AG10803 (cell line): ENCODE results near the gene SOCS1.

ENCODE experiments used
- DNase-seq: peaks from one replicate; pipeline ENCODE4 v3.0.0; 2010; ENCODE audit warnings: low read depth
- H3K4me3 ChIP-seq: 2 replicates; pipeline ENCODE4 v1.5.1; 2011; ENCODE audit warnings: mild to moderate bottlenecking, low read length, control low read depth
- TF ChIP-seq, protein P1 (sequence below): conservative IDR thresholded peaks from 2 replicates; pipeline ENCODE4 v1.5.1; 2011; ENCODE audit warnings: mild to moderate bottlenecking, low read length, control low read depth, inconsistent platforms

SOCS1 gene

DNA sequence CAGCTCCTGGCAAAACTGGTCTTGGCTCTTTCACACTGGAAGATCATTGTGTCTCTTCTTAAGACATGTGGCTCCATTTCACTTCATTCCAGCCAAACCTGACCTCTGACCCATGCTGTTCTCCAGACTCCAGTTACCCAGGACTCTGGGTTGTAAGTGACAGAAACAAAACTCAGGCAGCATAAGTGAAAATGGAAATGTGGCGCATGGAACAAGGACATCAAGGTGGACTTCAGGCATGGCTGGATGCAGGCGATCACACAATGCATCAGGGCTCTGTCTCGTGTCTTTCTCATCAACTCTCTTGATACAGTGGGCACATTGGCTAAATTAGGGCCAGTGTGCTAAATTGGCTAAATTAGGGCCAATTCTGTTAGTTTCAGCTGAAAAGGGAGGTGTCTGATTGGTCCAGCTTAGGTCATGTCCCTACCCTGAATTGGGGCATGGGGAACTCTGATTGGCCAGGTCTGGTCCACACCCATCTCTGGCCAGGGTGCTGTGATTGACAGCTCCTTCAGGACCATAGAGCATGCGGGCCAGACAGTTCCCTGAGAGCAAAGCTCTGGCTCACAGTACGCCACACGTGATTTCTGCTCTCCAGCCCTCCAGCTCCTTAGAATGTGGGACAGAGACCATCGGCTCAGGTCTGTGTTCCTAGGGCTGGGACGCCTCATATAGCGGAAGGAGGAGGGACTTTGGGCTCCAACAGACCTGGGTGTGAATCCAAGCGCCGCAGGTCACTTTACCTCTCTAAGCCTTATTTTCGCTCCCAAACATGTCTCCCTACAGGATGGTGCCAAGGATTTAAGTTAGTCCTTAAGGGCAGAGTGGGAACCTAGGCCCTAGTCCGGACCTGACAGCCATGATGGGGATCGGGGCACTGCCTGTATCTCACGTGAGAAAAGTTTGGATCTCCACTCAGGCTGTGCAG lies 17.5 kb downstream of the SOCS1 start:
- H3K4me3 ChIP-seq = no peak overlapping the region
- TF ChIP-seq, protein P1, sequence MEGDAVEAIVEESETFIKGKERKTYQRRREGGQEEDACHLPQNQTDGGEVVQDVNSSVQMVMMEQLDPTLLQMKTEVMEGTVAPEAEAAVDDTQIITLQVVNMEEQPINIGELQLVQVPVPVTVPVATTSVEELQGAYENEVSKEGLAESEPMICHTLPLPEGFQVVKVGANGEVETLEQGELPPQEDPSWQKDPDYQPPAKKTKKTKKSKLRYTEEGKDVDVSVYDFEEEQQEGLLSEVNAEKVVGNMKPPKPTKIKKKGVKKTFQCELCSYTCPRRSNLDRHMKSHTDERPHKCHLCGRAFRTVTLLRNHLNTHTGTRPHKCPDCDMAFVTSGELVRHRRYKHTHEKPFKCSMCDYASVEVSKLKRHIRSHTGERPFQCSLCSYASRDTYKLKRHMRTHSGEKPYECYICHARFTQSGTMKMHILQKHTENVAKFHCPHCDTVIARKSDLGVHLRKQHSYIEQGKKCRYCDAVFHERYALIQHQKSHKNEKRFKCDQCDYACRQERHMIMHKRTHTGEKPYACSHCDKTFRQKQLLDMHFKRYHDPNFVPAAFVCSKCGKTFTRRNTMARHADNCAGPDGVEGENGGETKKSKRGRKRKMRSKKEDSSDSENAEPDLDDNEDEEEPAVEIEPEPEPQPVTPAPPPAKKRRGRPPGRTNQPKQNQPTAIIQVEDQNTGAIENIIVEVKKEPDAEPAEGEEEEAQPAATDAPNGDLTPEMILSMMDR = no peak
- DNase-seq = no peak

DNA sequence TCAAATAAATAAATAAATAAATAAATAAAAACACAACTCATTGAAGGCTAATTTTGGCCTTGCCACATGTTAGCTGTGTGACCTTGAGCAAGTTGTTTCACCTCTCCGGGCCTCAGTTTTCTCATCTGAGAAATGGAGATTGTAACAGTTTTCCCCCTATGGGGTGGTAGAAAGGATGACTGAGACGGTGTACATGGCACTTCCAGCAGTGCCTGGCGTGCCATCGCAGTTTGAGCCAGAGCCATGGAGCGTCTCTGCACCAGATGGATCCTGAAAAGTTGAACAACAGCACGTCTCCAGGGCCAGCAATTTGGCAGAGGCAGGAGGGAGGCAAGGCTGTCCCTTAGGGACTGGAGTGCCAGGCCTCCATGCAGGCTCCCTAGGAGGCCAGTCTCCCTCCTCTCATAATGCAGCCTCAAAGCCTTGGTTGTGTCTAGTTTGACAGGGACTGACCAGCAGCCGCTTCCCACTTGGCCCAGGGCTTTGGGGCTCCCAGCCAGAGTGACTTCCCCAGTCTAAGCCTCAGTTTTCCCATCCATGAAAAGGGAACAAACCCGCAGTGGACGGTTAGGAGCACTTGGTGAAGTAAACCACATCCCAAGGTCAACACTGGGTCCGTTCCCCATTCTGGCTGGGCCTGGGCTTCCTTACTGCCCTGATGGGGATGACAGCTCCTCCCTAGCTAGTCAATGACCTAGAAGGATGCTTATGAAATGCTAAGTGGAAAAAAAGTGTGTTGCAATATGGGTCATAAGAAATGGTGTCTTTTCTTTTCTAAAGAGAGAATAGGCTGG lies 19.3 kb downstream of the SOCS1 start:
- H3K4me3 ChIP-seq = no peak overlapping the region
- TF ChIP-seq, protein P1 = no peak
- DNase-seq = no peak

DNA sequence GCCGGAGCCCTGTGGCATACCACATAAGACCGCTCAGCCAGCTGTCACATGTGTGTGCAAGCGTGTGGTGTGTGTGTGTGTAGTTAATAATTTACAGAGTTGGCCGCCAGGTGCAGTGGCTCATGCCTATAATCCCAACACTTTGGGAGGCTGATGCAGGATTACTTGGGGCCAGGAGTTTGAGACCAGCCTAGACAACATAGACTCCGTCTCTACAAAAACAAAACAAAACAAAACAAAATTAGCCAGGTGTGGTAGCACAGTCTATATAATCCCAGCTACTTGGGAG lies 20.4 kb downstream of the SOCS1 start:
- TF ChIP-seq, protein P1 = no peak
- H3K4me3 ChIP-seq = no peak overlapping the region
- no peak for DNase-seq

DNA sequence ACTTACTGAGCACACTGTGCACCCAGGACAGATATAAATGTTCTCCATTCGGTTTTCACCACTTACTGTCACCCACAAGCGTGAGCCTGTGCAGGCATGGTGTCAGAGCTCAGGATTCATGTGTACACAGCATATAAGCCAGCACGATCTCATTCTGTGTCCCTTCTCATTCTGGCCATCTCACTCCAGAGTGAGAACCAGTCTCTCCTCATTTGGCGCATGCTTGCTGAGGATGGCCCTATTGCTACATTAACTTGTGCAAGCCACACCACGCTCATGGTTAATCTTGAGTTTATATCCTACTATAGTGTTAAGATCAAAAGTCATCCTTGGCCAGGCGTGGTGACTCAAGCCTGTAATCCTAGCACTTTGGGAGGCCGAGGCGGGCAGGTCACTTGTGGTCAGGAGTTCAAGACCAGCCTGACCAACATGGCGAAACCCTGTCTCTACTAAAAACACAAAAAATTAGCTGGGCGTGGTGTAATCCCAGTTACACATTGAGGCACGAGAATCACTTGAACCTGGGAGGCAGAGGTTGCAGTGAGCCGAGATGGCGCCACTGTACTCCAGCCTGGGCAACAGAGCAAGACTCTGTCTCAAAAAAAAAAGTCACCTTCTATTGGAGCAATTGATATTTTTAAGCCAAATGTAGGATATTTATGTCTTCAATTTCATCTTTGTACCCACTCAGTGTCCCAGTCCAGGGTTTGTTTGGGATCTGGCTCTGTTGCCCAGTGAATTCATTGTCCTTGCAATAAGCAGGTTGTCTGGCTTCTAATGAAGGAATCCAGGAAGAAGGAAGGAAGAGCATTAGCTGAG lies 20.9 kb downstream of the SOCS1 start:
- DNase-seq = no peak
- H3K4me3 ChIP-seq = no peak overlapping the region
- TF ChIP-seq, protein P1 = no peak

DNA sequence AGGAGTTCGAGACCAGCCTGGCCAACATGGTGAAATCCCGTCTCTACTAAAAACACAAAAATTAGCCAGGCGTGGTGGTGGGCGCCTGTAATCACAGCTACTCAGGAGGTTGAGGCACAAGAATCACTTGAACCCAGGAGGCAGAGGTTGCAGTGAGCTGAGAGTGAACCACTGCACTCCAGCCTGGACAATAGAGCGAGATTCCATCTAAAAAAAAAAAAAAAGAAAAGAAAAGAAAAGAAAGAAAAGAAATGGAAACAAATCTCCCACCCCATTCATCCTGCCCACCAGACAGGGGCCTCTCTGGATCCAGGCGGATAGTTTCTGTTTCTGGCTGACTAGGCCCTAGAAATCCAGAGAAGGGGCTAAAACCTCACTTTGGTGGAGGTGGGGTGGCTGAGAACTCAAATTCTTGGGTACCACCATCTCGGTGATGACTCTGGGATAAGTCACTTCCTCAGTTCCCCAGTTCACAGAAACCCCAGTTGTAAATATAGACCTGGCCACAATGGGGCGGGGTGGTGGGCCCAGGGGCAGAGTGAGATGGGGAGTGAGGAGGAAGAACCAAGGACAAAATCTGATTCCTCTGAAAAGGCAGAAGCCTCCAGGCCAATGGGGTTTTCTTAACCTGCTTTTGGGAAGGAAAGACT lies 22.2 kb downstream of the SOCS1 start:
- TF ChIP-seq, protein P1 = no peak
- H3K4me3 ChIP-seq = no peak overlapping the region
- no peak for DNase-seq

DNA sequence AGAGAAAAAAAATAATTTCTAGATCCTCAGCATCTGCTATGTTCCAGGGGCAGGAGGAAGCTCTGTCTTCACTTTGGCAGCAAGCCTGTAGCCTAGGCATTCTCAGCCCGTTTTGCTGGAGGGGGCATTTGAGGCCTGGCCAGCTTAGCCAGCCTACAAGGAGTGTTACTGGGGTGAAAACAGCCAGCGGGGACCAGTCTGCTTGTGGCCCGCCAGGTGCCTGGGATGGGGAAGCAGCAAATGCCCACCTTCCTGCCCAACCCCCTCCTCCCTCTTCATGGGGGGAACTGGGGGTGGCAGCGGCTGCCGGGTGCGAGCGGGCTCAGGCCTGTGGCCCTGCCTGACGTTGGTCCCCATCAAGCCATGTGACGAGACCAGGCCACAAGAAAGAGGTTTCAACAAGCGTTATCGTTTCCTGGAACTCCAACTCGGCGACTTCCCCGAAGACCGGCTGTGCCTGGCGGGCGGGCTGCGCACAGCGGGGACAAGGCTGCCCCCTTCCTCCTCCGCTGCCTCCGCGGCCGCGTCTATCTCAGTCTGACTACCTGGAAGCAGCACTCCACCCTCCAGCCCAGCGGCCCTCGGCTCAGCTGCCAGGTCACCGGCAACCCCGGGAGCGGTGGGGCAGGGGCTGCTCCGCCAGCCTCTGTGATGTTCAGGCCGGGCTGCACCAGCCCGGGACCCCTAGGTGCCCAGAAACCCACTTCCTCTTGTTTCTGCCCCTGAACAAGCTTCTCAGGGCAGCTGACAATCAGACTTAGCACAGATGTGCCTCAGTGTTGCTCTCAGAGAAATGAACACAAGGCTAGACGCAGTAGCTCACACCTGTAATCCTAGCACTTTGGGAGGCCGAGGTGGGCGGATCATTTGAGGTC lies 22.9 kb downstream of the SOCS1 start:
- no peak overlapping the region for H3K4me3 ChIP-seq
- no peak for DNase-seq
- TF ChIP-seq, protein P1 = no peak
